SKM-1 (cell line): ENCODE results near the gene DHX35.

ENCODE experiments used
- DNase-seq: peaks from one replicate; lab custom pipeline; 2025; ENCODE audit not compliant: unreplicated experiment; lab: John Stamatoyannopoulos, UW

The DHX35 gene

DNA sequence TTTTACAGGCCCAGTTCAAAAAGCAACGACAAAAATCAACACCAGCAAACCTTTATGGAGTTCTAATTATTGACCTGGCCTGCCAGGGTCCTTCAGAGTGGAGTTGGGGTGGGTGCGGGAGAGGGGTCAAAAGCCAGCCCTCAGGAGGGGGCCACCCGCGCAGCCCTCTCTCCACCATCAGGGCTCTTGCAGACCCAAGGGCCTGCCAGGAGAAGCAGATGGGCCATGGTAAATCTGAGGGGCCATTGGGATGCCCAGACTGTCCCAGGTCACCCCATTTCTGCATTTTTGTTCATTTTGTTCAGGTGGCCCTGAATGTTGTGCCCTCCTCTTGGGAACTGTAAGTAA lies 88.4 kb downstream of the DHX35 start:
- no peak for DNase-seq

- DNase-seq: no peak
These were observed 90.5 kb downstream of the DHX35 start for GRCh38 chr20:39052676-39053075.

DNA sequence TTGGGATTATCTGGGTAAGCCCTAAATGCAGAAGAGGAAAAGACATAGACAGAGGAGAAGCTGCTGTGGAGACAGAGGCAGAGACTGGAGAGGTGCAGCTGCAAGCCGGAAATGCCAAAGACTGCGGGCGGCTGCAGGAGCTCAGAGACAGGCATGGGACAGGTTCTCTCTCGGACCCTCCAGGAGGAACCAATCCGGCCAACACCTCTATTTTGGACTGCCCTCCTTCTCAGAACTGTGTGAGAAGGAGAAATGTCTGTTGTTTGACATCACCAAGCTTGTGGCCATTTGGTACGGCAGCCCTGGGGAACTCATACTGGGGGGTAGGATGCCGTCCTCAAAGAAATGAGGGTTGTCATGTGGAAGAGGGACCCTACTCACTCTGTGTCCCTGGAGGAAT lies 95.0 kb downstream of the DHX35 start:
- no peak for DNase-seq

DNA sequence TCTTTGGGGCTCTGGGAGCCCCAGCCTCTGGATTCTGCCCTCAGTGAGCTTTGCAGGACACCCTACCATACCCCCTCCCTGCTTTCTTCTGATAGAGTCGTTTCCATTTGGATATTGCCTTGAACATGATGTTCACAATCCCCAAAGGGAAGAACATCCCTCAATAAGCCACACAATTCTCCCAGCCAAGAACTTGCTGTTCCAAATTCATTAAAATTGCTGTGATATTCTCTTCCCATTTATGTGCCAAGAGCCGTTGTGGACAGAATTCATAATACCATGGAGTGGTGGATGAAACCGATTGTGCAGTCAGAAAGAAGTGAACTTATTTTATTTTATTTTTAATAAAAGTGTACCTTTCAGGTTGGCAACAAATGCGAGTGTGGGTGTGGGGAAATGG lies 95.8 kb downstream of the DHX35 start:
- no peak for DNase-seq

GRCh38 chr20:39059036-39059435 lies 96.9 kb downstream of the DHX35 start:
- DNase-seq: no peak

- no peak for DNase-seq
These were observed 104.5 kb downstream of the DHX35 start for GRCh38 chr20:39066471-39067242.

GRCh38 chr20:39067526-39068216 lies 105.5 kb downstream of the DHX35 start:
- DNase-seq: no peak

- no peak for DNase-seq
These were observed 107.8 kb downstream of the DHX35 start for GRCh38 chr20:39069976-39070375.

- DNase-seq: no peak
These were observed 108.5 kb downstream of the DHX35 start for GRCh38 chr20:39070484-39071231.

DNA sequence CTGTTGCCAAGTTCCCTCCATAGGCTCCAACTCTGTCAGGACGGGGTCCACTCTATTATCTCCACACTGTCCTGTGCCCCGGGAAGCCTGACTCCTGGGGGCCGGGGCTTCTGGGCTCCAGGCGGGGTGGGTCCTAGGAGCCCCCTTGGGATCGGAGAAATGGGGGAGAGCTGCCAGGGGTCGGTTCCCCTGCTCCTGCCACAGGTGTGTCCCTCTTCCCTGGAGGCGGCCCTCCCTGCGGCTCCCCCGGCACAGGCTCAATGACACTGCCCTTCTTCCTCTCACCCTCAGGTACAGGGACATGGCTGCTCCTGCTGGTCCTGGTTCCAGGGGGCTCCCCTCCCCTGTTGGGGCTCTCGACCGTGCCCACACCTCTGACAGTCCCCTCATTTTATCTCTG lies 110.0 kb downstream of the DHX35 start:
- DNase-seq: no peak

DNA sequence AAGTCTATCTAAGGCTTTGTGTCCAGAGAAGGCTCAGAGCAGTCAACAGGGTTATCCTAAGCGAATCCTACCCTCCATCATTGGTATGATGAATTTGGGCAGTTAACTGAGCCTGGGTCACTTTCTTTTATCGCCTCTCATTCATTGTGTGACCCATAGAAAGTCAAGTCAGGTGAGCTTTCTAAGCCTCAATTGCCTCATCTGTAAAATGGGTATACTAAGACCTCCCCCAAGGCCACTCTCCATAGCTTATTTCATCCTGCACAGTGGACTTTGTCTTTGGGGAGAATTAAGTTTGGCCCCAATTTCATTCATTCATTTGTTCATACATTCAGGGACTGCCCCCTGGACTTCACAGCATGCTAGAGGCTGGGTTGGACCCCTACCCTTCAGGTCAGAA lies 110.5 kb downstream of the DHX35 start:
- DNase-seq: no peak

GRCh38 chr20:39075731-39076130 lies 113.6 kb downstream of the DHX35 start:
- no peak for DNase-seq

DNA sequence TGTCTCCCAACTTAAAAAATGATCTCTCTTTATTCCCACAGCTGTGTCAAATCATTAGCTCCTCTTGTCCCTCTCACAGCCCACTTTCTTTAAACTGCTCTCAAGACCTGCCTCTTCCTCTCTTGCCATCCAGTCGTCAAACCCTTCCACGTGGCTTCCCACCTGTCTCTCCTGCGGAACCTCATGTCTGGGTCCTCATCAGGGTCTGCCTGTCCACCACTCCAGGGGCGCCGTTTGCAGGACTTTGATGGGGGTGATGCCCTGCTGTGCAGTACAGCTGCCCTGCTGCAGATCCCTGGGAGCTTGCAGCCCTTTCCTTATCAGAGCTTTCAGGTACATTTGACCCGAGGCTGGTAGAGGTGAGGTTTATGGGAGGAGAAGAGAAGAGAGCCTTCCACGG lies 114.8 kb downstream of the DHX35 start:
- no peak for DNase-seq

DNA sequence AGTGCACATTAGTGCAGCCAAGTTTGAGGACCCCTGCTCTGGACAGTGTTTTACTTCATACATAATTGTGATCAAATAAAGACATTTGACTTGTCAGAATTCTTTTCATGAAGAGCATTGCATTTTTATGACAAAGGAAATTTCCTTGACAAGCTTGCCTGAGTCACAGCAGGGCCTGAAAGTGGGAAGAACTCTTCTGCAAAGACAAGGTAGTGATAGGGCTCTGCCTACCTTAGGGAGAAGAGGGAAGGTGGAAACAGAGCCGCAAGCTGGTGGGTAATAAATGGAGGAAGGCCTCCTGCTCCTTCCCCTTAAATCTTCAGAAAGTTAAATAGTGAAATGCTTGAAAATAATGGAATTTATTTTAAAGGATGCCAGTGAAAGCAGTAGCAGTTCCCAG lies 118.2 kb downstream of the DHX35 start:
- no peak for DNase-seq

- DNase-seq: peak; percentile 38
These were observed 119.1 kb downstream of the DHX35 start for GRCh38 chr20:39081255-39081654.

DNA sequence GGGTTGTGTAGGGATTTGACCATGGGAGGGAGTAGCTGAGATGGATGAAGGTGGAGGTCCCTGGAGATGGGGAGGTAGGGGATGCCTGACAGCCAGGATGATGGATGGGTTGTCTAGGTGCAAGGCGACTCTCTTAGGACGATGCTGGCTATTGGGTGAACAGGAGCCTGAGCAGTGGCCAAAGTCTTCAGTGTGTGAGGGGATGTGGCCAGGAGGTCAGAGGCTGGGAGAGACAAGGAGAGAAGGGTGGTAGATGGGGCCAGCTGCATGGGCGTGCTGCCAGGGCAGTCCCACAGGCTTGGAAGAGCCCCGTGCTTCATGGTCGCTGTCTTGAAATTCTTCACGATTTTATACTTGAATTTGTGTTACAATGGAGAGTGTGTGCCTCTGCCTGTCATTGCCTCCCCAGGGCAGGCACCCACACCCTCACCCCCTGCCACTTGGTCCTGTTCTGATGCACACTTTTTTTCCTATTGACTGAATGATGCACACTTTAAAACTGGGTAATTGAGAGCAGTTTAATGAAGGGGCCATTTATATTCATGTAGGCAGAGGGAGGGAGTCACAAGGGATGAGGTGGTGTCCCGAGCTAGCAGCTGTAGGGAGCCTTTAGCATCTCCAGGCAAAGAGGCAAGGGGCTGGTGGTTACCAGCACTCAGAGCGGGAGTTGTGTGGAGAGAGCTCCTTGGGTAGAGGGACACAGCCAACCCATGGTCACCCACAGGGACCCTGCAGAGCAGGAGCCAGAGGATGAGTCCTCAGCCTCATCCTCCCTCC lies 120.7 kb downstream of the DHX35 start:
- DNase-seq: no peak

DNA sequence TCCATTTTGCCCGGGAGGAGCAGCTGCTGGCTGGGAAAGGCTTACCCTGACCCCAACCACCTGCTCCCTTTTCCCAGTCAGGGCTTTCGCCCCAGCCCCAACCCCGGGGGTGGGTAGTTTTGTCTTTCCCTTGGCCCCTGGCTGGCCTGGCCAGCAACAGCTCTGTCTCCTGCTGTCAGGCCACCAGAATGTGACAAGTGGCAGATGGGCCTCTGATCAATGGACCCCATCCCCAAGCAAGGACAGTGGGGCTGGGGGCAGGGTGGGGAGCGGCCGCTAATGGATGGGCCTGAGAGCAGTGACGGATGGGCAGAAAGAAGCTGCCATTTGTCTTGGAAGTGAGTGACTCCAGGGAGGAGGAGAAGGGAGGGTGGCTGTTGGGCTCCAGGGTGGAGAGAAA lies 121.6 kb downstream of the DHX35 start:
- no peak for DNase-seq

DNA sequence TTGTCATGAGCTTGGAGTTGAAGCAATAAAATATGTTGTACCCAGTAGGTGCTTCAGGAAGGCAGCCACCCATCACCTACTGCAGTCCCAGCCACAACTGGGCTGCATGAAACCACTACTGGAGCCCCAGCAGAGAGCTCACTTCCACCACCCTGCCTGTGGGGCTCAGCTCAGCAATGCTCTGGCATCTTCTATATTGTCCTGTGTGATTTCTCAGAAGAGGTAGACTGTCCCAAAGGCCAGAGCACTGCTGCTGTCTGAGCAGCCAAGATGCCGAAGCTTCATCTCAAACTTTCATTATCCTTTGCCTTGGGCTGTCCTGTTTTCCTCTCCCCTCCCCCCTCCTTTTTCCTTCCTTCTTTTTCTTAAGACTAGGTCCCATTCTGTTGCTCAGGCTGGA lies 126.9 kb downstream of the DHX35 start:
- DNase-seq: no peak
